ENCODE data around the gene CCDC154. TPM values are rescaled to one million over a fixed set of nuclear protein-coding genes. Genes with fewer than 3 reads are reported as not detected.

Gene CCDC154
- total RNA-seq, 1 donor from 2014 or later, result 3.1 TPM

DNA sequence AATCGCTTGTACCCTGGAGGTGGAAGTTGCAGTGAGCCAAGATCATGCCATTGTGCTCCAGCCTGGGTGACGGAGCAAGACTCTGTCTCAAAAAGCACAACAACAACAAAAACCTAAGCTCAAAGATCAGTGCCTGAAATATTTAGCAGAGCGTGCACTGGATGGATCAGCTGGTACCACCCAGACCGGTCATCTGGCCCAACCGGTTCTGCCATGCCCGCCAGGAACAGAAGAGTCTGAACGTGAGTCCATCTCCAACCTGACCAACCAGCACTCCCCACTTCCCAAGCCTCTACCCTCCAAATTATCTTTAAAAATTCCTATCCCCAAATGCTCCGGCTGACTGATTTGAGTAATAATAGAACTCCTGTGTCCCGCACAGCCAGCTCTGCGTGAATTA lies 22.3 kb downstream of the CCDC154 start:
- H3K4me1 ChIP-seq, result peaks cover 16% of the 10 kb centered on the region
- no peaks in the 10 kb centered on the region for H3K9me3 ChIP-seq
- H3K4me3 ChIP-seq, result no peak overlapping the region
- ATAC-seq, result no peak
- no peaks in the 10 kb centered on the region for H3K36me3 ChIP-seq
- no peak overlapping the region for H3K27ac ChIP-seq
- no peaks in the 10 kb centered on the region for H3K27me3 ChIP-seq (ENCODE audit: low read depth)
- intact Hi-C loops (cut with DNase I), result no loop called here
- no peak for DNase-seq
- TF ChIP-seq CTCF (IDR thresholded peaks at IDR 0.05), result no peak

DNA sequence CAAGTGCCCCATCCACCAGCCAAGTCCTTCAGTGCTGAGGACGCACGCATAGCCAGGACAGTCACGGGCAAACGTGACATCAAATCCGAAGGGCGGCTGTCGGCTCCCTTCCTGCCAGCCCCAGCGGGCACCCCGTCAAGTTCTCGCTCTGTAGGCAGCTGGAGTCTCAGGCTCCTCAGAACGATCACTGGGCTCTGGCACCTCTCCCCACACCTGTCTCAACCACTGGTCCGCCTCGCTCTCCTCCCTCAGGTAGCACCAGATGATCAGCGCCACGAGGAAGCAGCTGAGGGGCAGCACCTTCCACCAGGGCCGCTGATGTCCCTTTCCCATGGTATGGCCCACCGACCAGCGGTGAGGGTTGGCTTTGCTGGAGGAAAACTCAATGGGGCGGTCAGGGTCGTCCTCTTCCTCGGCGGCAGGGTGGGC lies 24.2 kb downstream of the CCDC154 start:
- H3K9me3 ChIP-seq, result no peaks in the 10 kb centered on the region
- no peak for TF ChIP-seq CTCF (IDR thresholded peaks at IDR 0.05)
- peaks cover 18% of the 10 kb centered on the region for H3K4me1 ChIP-seq
- ATAC-seq (peak; percentile 8 to 15), DNase-seq (no peak)
- H3K27ac ChIP-seq, result peak overlapping the region; percentile 95
- H3K36me3 ChIP-seq, result no peaks in the 10 kb centered on the region
- intact Hi-C loops (cut with DNase I), result no loop called here
- no peaks in the 10 kb centered on the region for H3K27me3 ChIP-seq (ENCODE audit: low read depth)
- H3K4me3 ChIP-seq, result peak overlapping the region; percentile 97

- H3K36me3 ChIP-seq, result peaks cover 16% of the 10 kb centered on the region
- H3K4me3 ChIP-seq, result no peak overlapping the region
- no peak for DNase-seq
- no peaks in the 10 kb centered on the region for H3K9me3 ChIP-seq
- intact Hi-C loops (cut with DNase I), result no loop called here
- H3K4me1 ChIP-seq, result peaks cover 38% of the 10 kb centered on the region
- H3K27ac ChIP-seq, result no peak overlapping the region
- no peak for TF ChIP-seq CTCF (IDR thresholded peaks at IDR 0.05)
- ATAC-seq, result no peak
- H3K27me3 ChIP-seq (ENCODE audit: low read depth), result no peaks in the 10 kb centered on the region
These were observed 27.8 kb downstream of the CCDC154 start for GRCh38 chr16:1416521-1416941.

DNA sequence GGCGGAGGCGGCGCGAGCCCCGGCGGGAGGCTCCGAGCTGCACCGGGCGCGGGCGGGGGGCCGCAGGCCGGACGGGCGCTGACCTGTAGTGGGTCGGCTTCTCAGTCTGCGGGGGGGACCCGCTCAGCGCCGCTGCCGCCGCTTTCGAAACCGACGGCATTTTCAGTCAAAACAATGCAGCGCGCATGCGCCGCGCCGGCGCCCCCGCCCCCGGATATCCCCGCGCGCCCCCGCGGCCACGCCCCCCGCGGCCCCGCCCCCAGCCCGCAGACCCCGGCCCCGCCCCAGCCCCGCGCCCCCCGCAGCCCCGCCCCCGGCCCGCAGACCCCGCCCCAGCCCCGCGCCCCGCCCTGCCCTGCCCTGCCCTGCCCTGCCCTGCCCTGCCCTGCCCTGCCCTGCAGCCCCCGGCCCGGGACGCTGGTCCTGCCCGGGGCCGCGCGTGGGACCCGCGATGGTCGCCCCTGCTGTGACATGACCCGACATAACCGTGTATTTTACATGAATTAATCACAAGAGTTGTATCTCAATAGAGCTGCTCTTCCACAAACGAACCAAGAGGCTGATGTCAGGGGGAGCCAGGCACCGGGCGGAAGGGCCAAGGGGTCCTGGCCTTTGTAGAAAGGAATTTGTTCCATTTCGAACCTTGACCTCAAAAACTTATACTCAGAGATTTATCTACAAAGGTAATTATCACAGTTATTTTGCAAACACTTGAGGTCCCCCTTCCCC lies 29.7 kb downstream of the CCDC154 start, which contains the start of gene UNKL:
UNKL (minus strand) TSS at position 173 of the 729 bp plus-strand sequence; CDS start at position 160, 13 bp downstream.
- Histone ChIP-seq H3K36me3 (peaks cover 34% of the 10 kb centered on the region), H3K9me3 (no peaks in the 10 kb centered on the region), H3K4me1 (peaks cover 29% of the 10 kb centered on the region), H3K27me3 (ENCODE audit: low read depth) (no peaks in the 10 kb centered on the region), H3K27ac (peak within 1 kb of the TSS; percentile 89), H3K4me3 (peak within 1 kb of the TSS; percentile 84)
- intact Hi-C loops (cut with DNase I), result no loop called here
- ATAC-seq, result peak; percentile 69 to 73
- DNase-seq, result peak; percentile 89
- no peak for TF ChIP-seq CTCF (IDR thresholded peaks at IDR 0.05)

DNA sequence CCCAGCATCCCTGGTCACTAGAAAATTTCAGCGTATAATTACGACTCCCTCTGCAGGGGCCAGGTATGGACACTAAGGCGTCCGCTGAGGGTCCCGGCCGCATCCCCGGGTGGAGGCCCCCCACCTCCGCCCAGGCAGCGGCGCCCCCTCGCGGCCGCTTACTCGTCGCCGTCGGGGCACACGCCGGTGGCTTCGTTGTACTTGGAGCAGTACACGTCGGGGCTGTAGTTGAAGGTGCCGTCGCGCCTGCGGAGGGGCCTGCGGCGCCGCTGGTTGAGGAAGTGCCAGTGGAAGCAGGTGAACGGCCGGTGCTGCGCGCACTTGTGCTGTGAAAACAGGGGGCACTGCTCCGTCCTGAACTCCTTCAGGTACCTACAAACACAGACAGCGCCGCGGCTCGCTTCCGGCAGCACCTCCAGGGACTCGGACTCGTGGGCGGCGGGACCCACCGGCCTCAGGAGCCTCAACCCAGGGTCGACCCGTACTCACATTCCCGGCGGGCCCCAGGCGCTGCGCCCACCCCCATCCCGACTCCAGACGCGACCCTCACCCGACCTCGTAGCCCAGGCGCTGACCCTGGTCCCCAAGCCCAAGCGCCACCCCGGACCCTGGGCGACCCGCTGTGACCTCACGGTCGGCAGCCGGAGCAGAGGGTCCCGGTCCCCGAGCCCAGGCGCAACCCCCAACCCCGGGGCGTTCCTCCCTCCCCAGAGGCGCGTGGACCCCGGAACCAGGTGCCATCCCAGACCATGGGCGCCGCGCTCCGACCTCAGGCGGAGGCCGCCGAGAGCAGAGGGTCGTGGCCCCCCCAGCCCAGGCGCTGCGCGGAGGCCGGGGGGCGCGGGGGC lies 30.4 kb downstream of the CCDC154 start:
- H3K9me3 ChIP-seq, result no peaks in the 10 kb centered on the region
- ATAC-seq, result peak; percentile 65
- TF ChIP-seq CTCF (IDR thresholded peaks at IDR 0.05), result peak; percentile 72
- peaks cover 22% of the 10 kb centered on the region for H3K4me1 ChIP-seq
- intact Hi-C loops (cut with DNase I), result no loop called here
- H3K36me3 ChIP-seq, result peaks cover 37% of the 10 kb centered on the region
- peak; percentile 79 for DNase-seq
- no peaks in the 10 kb centered on the region for H3K27me3 ChIP-seq (ENCODE audit: low read depth)
- peak overlapping the region; percentile 86 for H3K27ac ChIP-seq
- H3K4me3 ChIP-seq, result peak overlapping the region; percentile 84
